Uterus (tissue), 4 donors: ENCODE measurements around the gene SLC30A3. TPM values are rescaled to one million over a fixed set of nuclear protein-coding genes. Genes with fewer than 3 reads are reported as not detected.
"Not testable (repeated sequence)": the region's sequence is repeated elsewhere in the genome, so short reads cannot be mapped to it uniquely, and the experiment has no call there.

Experiments used
- DNase-seq, 2 donors: peaks; one replicate each; pipeline ENCODE4 v3.0.0-alpha.2; 2019 to 2020
- H3K27ac ChIP-seq, 2 donors: fragments of 200-600 bp; sonication (generic); 1 replicate in 1 of 2; 2 replicates in 1 of 2; pipeline ENCODE4 v1.5.1; 2016 to 2018
- H3K27me3 ChIP-seq, 2 donors: fragments of 200-600 bp; sonication (generic); one replicate each; pipeline ENCODE4 v1.5.1; 2018 to 2019; ENCODE audit warnings: control low read depth in 1 of 2
- H3K36me3 ChIP-seq, 2 donors: fragments of 200-600 bp; sonication (generic); one replicate each; pipeline ENCODE4 v1.5.1; 2019; ENCODE audit warnings: control low read depth in 1 of 2
- H3K4me1 ChIP-seq, 2 donors: fragments of 200-600 bp; sonication (generic); one replicate each; pipeline ENCODE4 v1.5.1; 2018 to 2019; ENCODE audit warnings: control low read depth in 1 of 2
- H3K4me3 ChIP-seq, 2 donors: fragments of 200-600 bp; sonication (generic); 1 replicate in 1 of 2; 2 replicates in 1 of 2; pipeline ENCODE4 v1.5.1; 2018 to 2019; ENCODE audit warnings: mild to moderate bottlenecking in 1 of 2
- H3K9me3 ChIP-seq, 2 donors: fragments of 200-600 bp; sonication (generic); one replicate each; pipeline ENCODE4 v1.5.1; 2019; ENCODE audit warnings: control low read depth in 1 of 2
- POLR2A ChIP-seq, 2 donors: fragments of 450-650 bp; IDR thresholded peaks; one replicate each; pipeline ENCODE4 v1.6.1; 2016; ENCODE audit warnings: antibody characterized with exemption in 2 of 2, mild to moderate bottlenecking in 1 of 2, moderate library complexity in 1 of 2
- intact Hi-C: fragments of 100-400 bp; cut with DNase I; formaldehyde crosslinking; loops from one replicate; pipeline ENCODE4 v1.15.1; 2023; ENCODE audit warnings: low total_unique reads
- total RNA-seq, 4 donors: library from RNA; depleted of rRNA in 3 of 4; stranded (reverse); fragments of >200 nt in 3 of 4; gene quantifications; one replicate each; pipeline versions ENCODE4 v1.1.0 to v1.2.4, GENCODE V29; 2014 to 2023
- TF ChIP-seq, protein P1 (sequence below), 4 experiments: fragments of 200-600 bp in 2 of 4; fragments of 450-650 bp in 2 of 4; sonication (generic) in 2 of 4; IDR thresholded peaks; one replicate each; pipeline ENCODE4 v1.5.1; 2016 to 2019; ENCODE audit warnings: antibody characterized with exemption in 4 of 4, mild to moderate bottlenecking in 2 of 4, moderate library complexity in 1 of 4
- donor health status: DM: yes; HTN: yes; CAD: no.

SLC30A3 gene
- total RNA-seq, 4 donors from 2014 or later: 0.35 to 2.1 (median 0.88) TPM; not detected in 1

DNA sequence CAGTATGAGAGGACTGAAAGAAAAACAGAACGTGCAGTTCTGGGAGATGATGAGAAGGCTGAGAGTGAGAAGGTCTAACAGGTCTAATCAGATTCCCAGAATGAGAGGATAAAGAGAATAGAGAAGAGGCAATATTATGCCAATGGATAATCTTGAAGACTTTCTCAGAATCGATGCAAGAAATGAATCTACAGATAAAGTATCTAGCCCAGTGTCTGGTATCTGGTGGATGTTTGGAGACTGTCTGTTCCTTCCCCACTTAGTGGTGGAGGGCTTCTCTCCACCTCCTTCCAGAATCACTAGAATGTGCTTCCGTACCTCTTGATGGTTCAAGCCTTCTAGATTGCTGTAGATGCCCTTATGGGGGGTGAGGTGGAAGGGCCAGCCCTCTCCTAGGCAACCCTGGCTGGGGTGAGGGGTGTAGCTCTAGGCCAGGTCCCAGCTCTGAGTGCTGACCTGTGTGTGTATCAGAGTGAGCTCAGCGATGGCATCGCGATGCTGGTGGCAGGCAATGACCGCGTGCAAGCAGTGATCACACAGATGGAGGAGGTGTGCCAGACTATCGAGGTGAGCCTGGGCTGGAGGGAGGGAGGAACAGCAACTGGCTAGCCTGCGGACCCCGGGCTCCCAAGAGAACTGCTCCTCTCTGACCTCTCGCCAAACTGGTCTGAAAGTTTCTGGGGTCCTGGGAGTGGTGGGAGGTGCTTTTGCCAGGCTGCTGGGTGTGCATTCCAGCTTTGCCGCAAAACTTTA is 41.8 kb upstream of the SLC30A3 start:
- intact Hi-C loops: no loop called here

DNA sequence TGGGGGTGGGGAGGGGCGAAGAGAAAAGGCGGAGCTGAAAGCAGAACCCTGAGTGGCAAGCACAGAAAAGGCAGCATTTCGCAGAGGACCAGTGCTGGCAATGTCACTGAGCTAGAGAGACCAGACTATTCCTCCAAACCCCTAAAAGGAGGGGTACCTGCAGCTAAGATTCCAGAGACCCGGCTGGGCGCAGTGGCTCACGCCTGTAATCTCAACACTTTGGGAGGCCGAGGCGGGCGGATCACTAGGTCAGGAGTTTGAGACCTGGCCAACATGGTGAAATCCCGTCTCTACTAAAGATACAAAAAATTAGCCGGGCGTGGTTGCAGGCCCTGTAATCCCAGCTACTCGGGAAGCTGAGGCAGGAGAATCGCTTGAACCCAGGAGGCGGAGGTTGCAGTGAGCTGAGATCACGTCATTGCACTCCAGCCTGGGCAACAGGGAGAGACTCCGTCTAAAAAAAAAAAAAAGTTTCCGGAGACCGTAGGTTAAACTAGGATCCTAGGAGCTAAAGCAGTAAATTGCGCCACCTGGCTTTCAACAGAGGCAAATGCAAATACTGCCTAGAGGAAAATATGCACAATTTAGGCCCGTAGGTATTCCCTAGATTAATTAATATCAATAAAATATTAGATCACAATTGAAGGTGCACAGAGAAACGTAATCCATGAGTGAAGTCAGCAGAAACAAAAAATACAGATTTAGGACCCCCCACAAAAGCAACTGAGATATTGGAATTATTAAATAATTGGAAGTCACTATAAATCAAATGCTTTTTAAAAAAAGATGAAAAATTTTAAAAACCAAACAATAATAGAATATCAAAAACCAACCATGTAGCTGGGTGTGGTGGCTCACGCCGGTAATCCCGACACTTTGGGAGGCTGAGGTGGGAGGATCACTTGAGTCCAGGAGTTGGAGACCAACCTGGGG is 40.5 kb upstream of the SLC30A3 start:
- peaks cover 0 to 16% of the 10 kb centered on the region in 2 donors for H3K4me1 ChIP-seq
- H3K36me3 ChIP-seq: no peaks in the 10 kb centered on the region
- H3K4me3 ChIP-seq: peak overlapping the region; percentile 7 to 15
- peak; percentile 40 to 51 for DNase-seq
- H3K27me3 ChIP-seq: peaks cover 22% of the 10 kb centered on the region in 2 donors
- no peaks in the 10 kb centered on the region for H3K9me3 ChIP-seq
- intact Hi-C loops: no loop called here
- H3K27ac ChIP-seq: peak overlapping the region in 1 of 2 donors; percentile 3
- TF ChIP-seq, protein P1, sequence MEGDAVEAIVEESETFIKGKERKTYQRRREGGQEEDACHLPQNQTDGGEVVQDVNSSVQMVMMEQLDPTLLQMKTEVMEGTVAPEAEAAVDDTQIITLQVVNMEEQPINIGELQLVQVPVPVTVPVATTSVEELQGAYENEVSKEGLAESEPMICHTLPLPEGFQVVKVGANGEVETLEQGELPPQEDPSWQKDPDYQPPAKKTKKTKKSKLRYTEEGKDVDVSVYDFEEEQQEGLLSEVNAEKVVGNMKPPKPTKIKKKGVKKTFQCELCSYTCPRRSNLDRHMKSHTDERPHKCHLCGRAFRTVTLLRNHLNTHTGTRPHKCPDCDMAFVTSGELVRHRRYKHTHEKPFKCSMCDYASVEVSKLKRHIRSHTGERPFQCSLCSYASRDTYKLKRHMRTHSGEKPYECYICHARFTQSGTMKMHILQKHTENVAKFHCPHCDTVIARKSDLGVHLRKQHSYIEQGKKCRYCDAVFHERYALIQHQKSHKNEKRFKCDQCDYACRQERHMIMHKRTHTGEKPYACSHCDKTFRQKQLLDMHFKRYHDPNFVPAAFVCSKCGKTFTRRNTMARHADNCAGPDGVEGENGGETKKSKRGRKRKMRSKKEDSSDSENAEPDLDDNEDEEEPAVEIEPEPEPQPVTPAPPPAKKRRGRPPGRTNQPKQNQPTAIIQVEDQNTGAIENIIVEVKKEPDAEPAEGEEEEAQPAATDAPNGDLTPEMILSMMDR (IDR thresholded peaks at IDR 0.05): peak; percentile 78 to 91 (median 83)
- no peak for TF ChIP-seq POLR2A (IDR thresholded peaks at IDR 0.05)

More for the DNA sequence above, 41.8 kb upstream of the SLC30A3 start:
- DNase-seq: no peak
- peaks cover 22 to 27% of the 10 kb centered on the region in 2 donors for H3K27me3 ChIP-seq
- H3K27ac ChIP-seq: no peak overlapping the region
- H3K4me3 ChIP-seq: no peak overlapping the region
- no peaks in the 10 kb centered on the region for H3K36me3 ChIP-seq
- H3K4me1 ChIP-seq: peaks cover 0 to 16% of the 10 kb centered on the region in 2 donors
- TF ChIP-seq, protein P1 (IDR thresholded peaks at IDR 0.05): no peak
- TF ChIP-seq POLR2A (IDR thresholded peaks at IDR 0.05): no peak
- H3K9me3 ChIP-seq: no peaks in the 10 kb centered on the region

DNA sequence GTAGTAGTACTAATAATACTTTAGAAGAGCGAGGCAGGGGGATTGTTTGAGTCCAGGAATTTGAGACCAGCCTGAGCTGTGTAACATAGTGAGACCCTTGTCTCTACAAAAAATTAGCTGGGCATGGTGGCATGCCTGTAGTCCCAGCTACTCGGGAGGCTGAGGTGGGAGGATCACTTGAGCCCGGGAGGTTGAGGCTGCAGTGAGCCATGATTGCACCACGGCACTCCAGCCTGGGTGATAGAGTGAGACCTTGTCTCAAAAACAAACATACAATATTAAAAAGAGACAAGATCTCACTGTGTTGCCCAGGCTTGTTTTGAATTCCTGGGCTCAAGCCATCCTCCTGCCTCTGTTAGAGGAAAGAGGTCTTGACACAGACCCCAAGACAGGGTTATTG is 37.8 kb upstream of the SLC30A3 start:
- H3K36me3 ChIP-seq, H3K27ac ChIP-seq, H3K4me3 ChIP-seq, intact Hi-C loops, DNase-seq, H3K27me3 ChIP-seq, H3K9me3 ChIP-seq, H3K4me1 ChIP-seq: not testable (repeated sequence)

DNA sequence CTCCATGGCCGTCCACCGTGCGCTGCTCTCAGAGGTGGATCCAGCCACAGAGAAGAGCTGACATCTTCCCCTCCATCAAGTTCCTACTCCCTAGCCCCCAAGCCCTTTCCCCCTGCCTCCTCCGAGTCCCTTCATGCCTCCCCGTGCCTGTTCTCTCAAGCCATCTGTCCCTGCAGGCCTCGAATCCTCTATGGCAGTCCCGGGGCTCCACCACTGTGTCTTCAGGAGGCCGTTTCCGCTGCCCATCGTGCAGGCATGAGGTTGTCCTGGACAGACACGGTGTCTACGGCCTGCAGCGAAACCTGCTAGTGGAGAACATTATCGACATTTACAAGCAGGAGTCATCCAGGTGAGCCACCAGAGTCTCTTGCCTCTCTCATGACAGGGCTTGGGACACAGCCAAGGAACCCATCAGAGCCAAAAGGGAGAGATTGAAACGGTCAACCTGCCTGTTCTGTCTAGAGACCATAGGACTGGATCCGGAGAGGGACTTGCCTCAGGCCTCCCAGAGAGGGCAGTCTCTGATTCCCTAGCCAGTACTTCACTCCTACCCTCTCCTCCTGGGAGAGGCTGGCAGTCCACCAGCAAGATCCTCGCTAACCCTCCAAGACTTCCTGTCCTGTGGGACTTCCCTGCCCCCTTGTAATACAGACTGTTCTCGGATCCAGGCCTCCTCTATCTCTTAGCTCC is 35.7 kb upstream of the SLC30A3 start:
- Histone ChIP-seq H3K9me3 (no peaks in the 10 kb centered on the region), H3K27ac (no peak overlapping the region), H3K36me3 (no peaks in the 10 kb centered on the region), H3K4me1 (no peaks in the 10 kb centered on the region), H3K27me3 (no peaks in the 10 kb centered on the region), H3K4me3 (no peak overlapping the region)
- no peak for TF ChIP-seq POLR2A (IDR thresholded peaks at IDR 0.05)
- TF ChIP-seq, protein P1 (IDR thresholded peaks at IDR 0.05): no peak
- no peak for DNase-seq
- intact Hi-C loops: no loop called here

DNA sequence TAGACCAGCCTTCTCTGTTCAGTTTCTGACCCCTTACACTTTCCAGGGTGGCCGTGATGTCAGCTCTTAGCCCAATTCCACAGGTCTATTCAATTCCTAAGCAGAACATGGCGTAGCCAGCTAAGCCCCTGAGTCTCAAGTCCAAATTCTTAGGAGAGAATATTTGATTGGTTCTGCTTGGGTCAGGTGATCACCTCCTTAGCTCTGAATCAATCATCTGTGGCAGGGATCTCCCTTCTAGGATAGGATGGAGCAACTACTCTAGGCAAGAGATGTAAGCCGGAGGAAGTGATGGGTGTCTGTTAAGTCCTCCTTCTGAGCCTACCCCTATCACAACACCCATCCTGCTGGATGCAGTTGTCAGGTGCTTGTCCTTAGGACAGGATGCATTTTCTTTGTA is 34.3 kb upstream of the SLC30A3 start:
- H3K4me3 ChIP-seq: no peak overlapping the region
- no peaks in the 10 kb centered on the region for H3K4me1 ChIP-seq
- intact Hi-C loops: no loop called here
- TF ChIP-seq, protein P1 (IDR thresholded peaks at IDR 0.05): no peak
- no peak for TF ChIP-seq POLR2A (IDR thresholded peaks at IDR 0.05)
- no peak overlapping the region for H3K27ac ChIP-seq
- DNase-seq: no peak
- no peaks in the 10 kb centered on the region for H3K9me3 ChIP-seq
- H3K27me3 ChIP-seq: no peaks in the 10 kb centered on the region
- no peaks in the 10 kb centered on the region for H3K36me3 ChIP-seq
